Spleen (tissue), 11 donors: Measurements from ENCODE around the gene MPC2. TPM values are rescaled to one million over a fixed set of nuclear protein-coding genes. Genes with fewer than 3 reads are reported as not detected.

Experiments
- DNase-seq: peaks from one replicate; pipeline ENCODE4 v3.0.0-alpha.2; 2020
- H3K27ac ChIP-seq, 8 donors: fragments of 200-600 bp; sonication (generic) in 7 of 8; 1 replicate in 4 of 8; 2 replicates in 4 of 8; pipeline versions ENCODE4 v1.5.0 to v1.8.0; 2016 to 2021; ENCODE audit warnings: inconsistent platforms in 4 of 8, mild to moderate bottlenecking in 4 of 8, moderate library complexity in 1 of 8
- H3K27me3 ChIP-seq, 7 donors: fragments of 200-600 bp; sonication (generic) in 6 of 7; replicated peaks in 1 of 7; 1 replicate in 4 of 7; 2 replicates in 3 of 7; pipeline versions ENCODE4 v1.5.0 to v1.8.0; 2016 to 2021; ENCODE audit warnings: inconsistent platforms in 3 of 7, mild to moderate bottlenecking in 1 of 7
- H3K36me3 ChIP-seq, 6 donors: fragments of 200-600 bp; sonication (generic) in 5 of 6; 1 replicate in 4 of 6; 2 replicates in 2 of 6; pipeline versions ENCODE4 v1.5.0 to v1.8.0; 2016 to 2021; ENCODE audit warnings: inconsistent platforms in 2 of 6
- H3K4me1 ChIP-seq, 6 donors: fragments of 200-600 bp; sonication (generic) in 5 of 6; 1 replicate in 3 of 6; 2 replicates in 3 of 6; pipeline versions ENCODE4 v1.5.0 to v1.8.0; 2016 to 2021; ENCODE audit warnings: inconsistent platforms in 3 of 6
- H3K4me3 ChIP-seq, 8 donors: fragments of 200-600 bp; sonication (generic) in 7 of 8; 1 replicate in 4 of 8; 2 replicates in 4 of 8; pipeline versions ENCODE4 v1.5.0 to v1.8.0; 2016 to 2021; ENCODE audit warnings: inconsistent platforms in 4 of 8, mild to moderate bottlenecking in 4 of 8, moderate library complexity in 2 of 8
- H3K9me3 ChIP-seq, 8 donors: fragments of 200-600 bp; sonication (generic) in 7 of 8; 1 replicate in 4 of 8; 2 replicates in 4 of 8; pipeline versions ENCODE4 v1.5.0 to v1.8.0; 2016 to 2021; ENCODE audit warnings: inconsistent platforms in 4 of 8
- CTCF ChIP-seq, 11 experiments: fragments of 200-600 bp in 7 of 11; fragments of 450-650 bp in 4 of 11; sonication (generic) in 4 of 11; IDR thresholded peaks in 8 of 11; conservative IDR thresholded peaks in 3 of 11; 1 replicate in 7 of 11; 2 replicates in 4 of 11; pipeline versions ENCODE4 v1.4.0 to v1.8.0; 2016 to 2021; ENCODE audit warnings: antibody characterized with exemption in 11 of 11, inconsistent platforms in 4 of 11, mild to moderate bottlenecking in 1 of 11
- POLR2A ChIP-seq, 3 donors: fragments of 450-650 bp; IDR thresholded peaks; one replicate each; pipeline ENCODE4 v1.5.1; 2017; ENCODE audit warnings: antibody characterized with exemption in 3 of 3, mild to moderate bottlenecking in 1 of 3
- POLR2AphosphoS5 ChIP-seq, 3 donors: sonication (generic); formaldehyde crosslinking; IDR thresholded peaks; one replicate each; pipeline ENCODE4 v1.5.1; 2017; ENCODE audit warnings: antibody characterized with exemption in 3 of 3
- WGBS, 5 donors: extraction: QIAGEN DNeasy Blood & Tissue Kit in 3 of 5; methylation state at CpG; one replicate each; pipeline versions ENCODE4 v1.1.5 to v1.1.7; 2013 to 2018; 5-methylcytosine and 5-hydroxymethylcytosine counted together
- intact Hi-C: fragments of 100-400 bp; cut with DNase I; formaldehyde crosslinking; loops from one replicate; pipeline ENCODE4 v1.15.0; 2023; ENCODE audit warnings: low total_unique reads
- polyA plus RNA-seq, 3 donors: library from polyadenylated mRNA; stranded (reverse); fragments of 200-250 nt; gene quantifications; one replicate each; pipeline ENCODE4 v1.2.1, GENCODE V29; 2013
- total RNA-seq, 7 donors: library from RNA; depleted of rRNA in 3 of 7; stranded (reverse); fragments of >200 nt in 3 of 7; fragmentation: NEBNext Ultra II Directional in 4 of 7; extraction: Animal tissue kit (Norgen Biotek cat#: 25700) in 4 of 7; gene quantifications; one replicate each; pipeline versions ENCODE4 v1.1.0 to v1.2.1, GENCODE V29; 2016 to 2021
- donor health status: healthy with polysubstance abuse.
- donor health status: DM: no; HTN: no; CAD: no; lungs with moderate emphysema.
- donor health status: DM: no; HTN: no; CAD: no.
- donor health status: Bipolar disorder and iron deficiency.
- donor health status: healthy.
- donor health status: DM: no; HTN: no; CAD: no.
- donor health status: DM: yes; HTN: yes; CAD: no.

The MPC2 gene
- total and polyA plus RNA-seq, 10 donors, result 23.0 to 47.4 (median 30.2) TPM

GRCh38 chr1:167936068-167936929 is 573 bp downstream of the MPC2 start, which contains the start of gene DCAF6:
Gene DCAF6, plus strand, starts transcription at chr1:167936683. Its CDS starts 229 bp downstream, at chr1:167936912.
- 0 to 1% (median 0%) methylated on average over 28 to 58 of the region's 58 CpGs for WGBS, 5 donors
- Histone ChIP-seq H3K4me3 (peak within 1 kb of the TSS; percentile 76 to 91 (median 82)), H3K4me1 (peaks cover 27 to 69% (median 42%) of the 10 kb centered on the region in 6 donors), H3K9me3 (no peaks in the 10 kb centered on the region), H3K27ac (peak within 1 kb of the TSS; percentile 91 to 97 (median 96)), H3K36me3 (no peaks in the 10 kb centered on the region), H3K27me3 (no peaks in the 10 kb centered on the region)
- intact Hi-C loops, result loop anchor here (10.0 kb wide), 1 partner anchor 221 kb away; no protein-coding TSS in a partner anchor
- DNase-seq, result peak; percentile 100
- TF ChIP-seq POLR2A (IDR thresholded peaks at IDR 0.05) (peak; percentile 65 to 91 (median 78)), CTCF (IDR thresholded peaks at IDR 0.05 in 8 of 11, conservative IDR thresholded peaks at IDR 0.05 in 3 of 11) (peak in 5 of 11 experiments; percentile 9 to 35 (median 21)), POLR2AphosphoS5 (IDR thresholded peaks at IDR 0.05) (peak; percentile 83 to 95 (median 93))

- no peaks in the 10 kb centered on the region for H3K36me3 ChIP-seq
- peak overlapping the region; percentile 68 to 91 (median 82) for H3K4me3 ChIP-seq
- peaks cover 27 to 63% (median 42%) of the 10 kb centered on the region in 6 donors for H3K4me1 ChIP-seq
- intact Hi-C loops, result loop anchor here (10.0 kb wide), 1 partner anchor 221 kb away; no protein-coding TSS in a partner anchor
- DNase-seq, result peak; percentile 53
- peak overlapping the region; percentile 91 to 97 (median 96) for H3K27ac ChIP-seq
- TF ChIP-seq POLR2AphosphoS5 (IDR thresholded peaks at IDR 0.05) (peak; percentile 78 to 93 (median 89)), POLR2A (IDR thresholded peaks at IDR 0.05) (peak in 1 of 3 donors; percentile 61), CTCF (IDR thresholded peaks at IDR 0.05 in 8 of 11, conservative IDR thresholded peaks at IDR 0.05 in 3 of 11) (peak in 1 of 11 experiments; percentile 12)
- no peaks in the 10 kb centered on the region for H3K27me3 ChIP-seq
- WGBS, 5 donors, result 0 to 1% (median 1%) methylated on average over 27 to 45 of the region's 45 CpGs
- H3K9me3 ChIP-seq, result no peaks in the 10 kb centered on the region
These were observed 1.4 kb downstream of the MPC2 start for GRCh38 chr1:167935216-167936067.

GRCh38 chr1:167934426-167935215 is 2.3 kb downstream of the MPC2 start:
- H3K4me1 ChIP-seq, result peaks cover 27 to 57% (median 42%) of the 10 kb centered on the region in 6 donors
- peak overlapping the region; percentile 68 to 91 (median 82) for H3K4me3 ChIP-seq
- H3K27me3 ChIP-seq, result no peaks in the 10 kb centered on the region
- 20 to 28% (median 24%) methylated on average over 4 of the region's 4 CpGs for WGBS, 5 donors
- H3K36me3 ChIP-seq, result no peaks in the 10 kb centered on the region
- peak overlapping the region; percentile 91 to 97 (median 96) for H3K27ac ChIP-seq
- no peak for DNase-seq
- no peak for TF ChIP-seq POLR2A (IDR thresholded peaks at IDR 0.05)
- no peak for TF ChIP-seq CTCF (IDR thresholded peaks at IDR 0.05 in 8 of 11, conservative IDR thresholded peaks at IDR 0.05 in 3 of 11)
- TF ChIP-seq POLR2AphosphoS5 (IDR thresholded peaks at IDR 0.05), result no peak
- intact Hi-C loops, result loop anchor here (10.0 kb wide), 1 partner anchor 220 kb away; no protein-coding TSS in a partner anchor
- H3K9me3 ChIP-seq, result no peaks in the 10 kb centered on the region
